ENCODE data around the gene CC2D1A.
"Not testable (repeated sequence)": the region's sequence is repeated elsewhere in the genome, so short reads cannot be mapped to it uniquely, and the experiment has no call there.

CC2D1A gene

DNA sequence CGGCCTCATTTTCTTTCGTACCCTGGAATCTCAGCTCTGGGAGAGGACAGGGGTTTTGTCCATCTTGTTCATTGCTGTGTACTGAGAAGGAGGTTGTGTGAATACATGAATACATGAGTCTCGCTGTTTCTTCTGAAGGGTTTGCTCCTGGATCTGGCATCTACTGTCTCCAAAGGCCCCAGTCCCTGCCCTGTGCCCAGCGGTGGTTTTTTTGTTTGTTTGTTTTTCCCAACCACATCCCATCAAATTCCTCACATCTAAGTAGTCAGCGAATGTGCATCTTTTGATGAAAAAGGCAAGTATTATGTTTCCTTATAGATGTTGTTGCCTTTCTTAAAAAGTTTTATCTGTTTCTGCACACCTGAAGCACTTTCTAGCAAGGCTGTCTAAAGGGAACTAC, 58.8 kb downstream of the CC2D1A start:
- H3K4me3 Mint-ChIP-seq = no peak overlapping the region
- H3K36me3 Mint-ChIP-seq (ENCODE audit: low read depth) = peaks cover 68% of the 10 kb centered on the region

DNA sequence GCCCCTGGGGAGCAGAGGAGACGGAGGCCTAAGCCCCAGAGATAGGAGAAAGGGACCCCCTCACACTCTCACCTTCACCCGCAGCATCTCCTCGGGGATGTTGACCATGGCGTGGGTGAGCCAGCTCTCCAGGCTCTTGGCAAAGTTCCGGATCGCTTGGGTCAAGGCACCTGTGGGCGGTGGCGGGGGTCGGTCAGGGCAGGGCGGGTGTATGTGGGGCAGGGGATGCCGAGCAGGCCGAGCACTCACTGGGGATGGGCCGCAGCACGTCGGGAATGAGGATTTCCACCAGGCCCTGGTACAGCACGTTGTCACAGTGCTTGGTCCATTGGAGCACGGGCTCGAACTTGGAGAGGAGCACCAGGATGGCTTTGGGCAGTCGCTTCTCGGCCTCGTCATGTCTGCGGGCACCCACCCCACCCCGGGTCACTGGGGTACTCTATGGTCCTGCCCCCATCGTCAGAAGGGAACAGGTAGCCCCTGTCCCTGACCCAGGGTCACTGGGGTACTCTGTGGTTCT, 59.4 kb downstream of the CC2D1A start:
- Mint-ChIP-seq H3K27me3 (no peaks in the 10 kb centered on the region), H3K27ac (peak overlapping the region; percentile 37), H3K36me3 (ENCODE audit: low read depth) (peaks cover 66% of the 10 kb centered on the region), H3K4me1 (ENCODE audit: low read depth) (no peaks in the 10 kb centered on the region), H3K9me3 (no peaks in the 10 kb centered on the region), H3K4me3 (no peak overlapping the region)
- DNase-seq = no peak

More for the DNA sequence above, 58.8 kb downstream of the CC2D1A start:
- Mint-ChIP-seq H3K9me3 (no peaks in the 10 kb centered on the region), H3K27ac (peak overlapping the region; percentile 53), H3K4me1 (ENCODE audit: low read depth) (no peaks in the 10 kb centered on the region), H3K27me3 (no peaks in the 10 kb centered on the region)
- no peak for DNase-seq

DNA sequence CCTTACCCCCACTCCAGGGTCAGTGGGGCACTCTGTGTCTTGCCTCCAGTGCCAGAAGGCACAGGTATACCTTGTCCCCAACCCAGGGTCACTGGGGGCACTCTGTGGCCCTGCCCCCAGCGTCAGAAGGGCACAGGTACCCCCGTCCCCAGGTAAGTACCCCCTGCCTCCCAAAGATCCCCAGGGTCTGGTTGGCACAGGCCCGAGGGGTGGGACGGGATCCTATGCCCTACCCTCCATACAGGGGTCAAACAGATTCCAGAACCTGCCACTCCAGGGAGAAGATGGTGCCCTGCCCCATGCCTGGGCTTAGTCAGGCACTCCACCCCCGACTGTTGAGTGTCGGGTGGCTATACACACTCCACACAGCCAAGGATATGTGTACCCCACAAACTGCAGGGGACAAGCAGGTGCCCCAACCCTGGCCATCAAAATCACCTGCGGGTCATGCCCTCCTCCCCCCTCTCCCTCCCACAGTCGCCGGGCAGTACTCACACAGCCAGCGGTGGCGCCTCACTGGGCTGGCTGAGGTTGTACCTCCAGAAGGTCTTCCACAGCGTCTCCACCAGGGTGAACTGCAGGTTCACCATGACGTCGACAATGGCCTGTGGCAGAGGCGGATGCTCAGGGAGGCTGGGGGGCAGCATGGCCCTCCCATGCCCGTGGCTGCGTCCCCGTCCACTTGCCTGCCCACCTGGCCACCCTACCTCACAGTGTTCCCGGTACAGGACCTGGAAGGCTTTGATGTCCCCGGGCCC, 60.1 kb downstream of the CC2D1A start:
- no peak overlapping the region for H3K27ac Mint-ChIP-seq
- no peaks in the 10 kb centered on the region for H3K4me1 Mint-ChIP-seq (ENCODE audit: low read depth)
- H3K27me3 Mint-ChIP-seq = no peaks in the 10 kb centered on the region
- no peaks in the 10 kb centered on the region for H3K9me3 Mint-ChIP-seq
- H3K36me3 Mint-ChIP-seq (ENCODE audit: low read depth) = peaks cover 64% of the 10 kb centered on the region
- DNase-seq = no peak
- no peak overlapping the region for H3K4me3 Mint-ChIP-seq

DNA sequence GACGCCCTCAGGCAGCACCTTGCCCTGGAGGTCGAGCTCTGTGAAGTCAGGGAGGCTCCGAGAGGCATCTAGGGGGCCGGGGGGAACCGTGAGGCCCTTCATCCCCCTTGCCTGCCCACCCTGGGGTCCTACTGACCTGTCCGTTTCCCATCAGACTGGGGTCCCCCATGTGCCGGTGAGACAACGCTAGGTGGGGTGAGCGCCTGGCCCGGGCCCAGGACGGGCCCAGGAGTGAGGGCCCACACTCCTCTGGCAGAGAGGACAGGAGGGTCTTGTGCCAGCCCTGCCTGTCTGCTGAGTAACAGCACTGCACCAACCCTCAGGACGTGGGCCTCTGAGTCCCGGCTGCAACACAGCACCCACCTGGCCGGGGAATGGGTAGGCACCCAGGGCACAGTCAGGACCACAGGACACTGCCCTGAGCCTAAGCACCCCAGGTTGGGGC, 60.7 kb downstream of the CC2D1A start:
- Mint-ChIP-seq H3K4me3 (no peak overlapping the region), H3K9me3 (no peaks in the 10 kb centered on the region), H3K27me3 (no peaks in the 10 kb centered on the region), H3K27ac (no peak overlapping the region), H3K36me3 (ENCODE audit: low read depth) (peaks cover 63% of the 10 kb centered on the region), H3K4me1 (ENCODE audit: low read depth) (no peaks in the 10 kb centered on the region)
- DNase-seq = no peak

DNA sequence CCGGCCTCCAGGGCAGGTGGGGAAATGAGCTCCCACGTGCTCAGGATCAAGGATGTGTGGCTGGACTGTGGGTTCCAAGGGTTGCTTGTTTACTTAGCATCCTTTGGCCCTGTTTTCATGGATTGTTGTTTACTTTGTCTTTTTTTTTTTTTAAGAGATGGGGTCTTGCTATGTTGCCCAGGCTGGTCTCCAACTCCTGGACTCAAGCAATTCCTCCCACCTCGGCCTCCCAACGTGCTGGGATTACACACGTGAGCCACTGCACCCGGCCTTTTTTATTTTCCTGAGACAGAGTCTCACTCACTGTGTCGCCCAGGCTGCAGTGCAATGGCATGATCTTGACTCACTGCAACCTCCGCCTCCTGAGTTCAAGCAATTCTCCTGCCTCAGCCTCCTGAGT, 61.2 kb downstream of the CC2D1A start:
- not testable (repeated sequence) for H3K27me3 Mint-ChIP-seq; DNase-seq; H3K4me1 Mint-ChIP-seq (ENCODE audit: low read depth); H3K9me3 Mint-ChIP-seq; H3K4me3 Mint-ChIP-seq; H3K27ac Mint-ChIP-seq
- peaks cover 63% of the 10 kb centered on the region for H3K36me3 Mint-ChIP-seq (ENCODE audit: low read depth)

DNA sequence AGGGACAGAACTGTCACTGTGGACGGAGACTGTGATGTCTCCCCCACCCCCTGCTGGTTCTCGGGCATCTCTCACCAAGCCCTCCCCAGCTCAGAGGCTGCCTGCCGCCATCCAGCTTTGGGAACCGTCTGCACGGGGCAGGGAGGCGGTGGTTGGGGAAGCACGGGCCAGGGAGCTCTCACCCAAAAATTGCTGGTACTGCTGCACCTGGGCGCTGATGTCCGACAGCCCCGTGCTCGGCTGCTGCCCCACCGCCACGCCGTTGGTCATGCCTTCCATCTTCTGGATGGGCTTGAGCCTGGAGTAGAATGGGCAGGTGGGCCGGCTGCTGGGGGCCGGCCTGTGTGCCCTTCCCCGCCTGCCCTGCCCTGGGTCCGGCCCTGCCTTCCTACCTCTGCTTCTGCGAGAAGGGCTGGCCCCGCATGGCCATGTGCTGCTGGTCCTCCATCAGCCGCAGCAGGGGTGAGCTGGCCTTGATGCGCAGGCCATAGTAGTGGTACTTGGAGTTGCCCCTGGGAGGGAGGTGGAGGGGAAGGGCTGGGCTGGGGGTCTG, 62.5 kb downstream of the CC2D1A start:
- peaks cover 72% of the 10 kb centered on the region for H3K36me3 Mint-ChIP-seq (ENCODE audit: low read depth)
- no peak overlapping the region for H3K27ac Mint-ChIP-seq
- H3K4me1 Mint-ChIP-seq (ENCODE audit: low read depth) = no peaks in the 10 kb centered on the region
- DNase-seq = no peak
- no peaks in the 10 kb centered on the region for H3K27me3 Mint-ChIP-seq
- H3K9me3 Mint-ChIP-seq = no peaks in the 10 kb centered on the region
- H3K4me3 Mint-ChIP-seq = no peak overlapping the region

DNA sequence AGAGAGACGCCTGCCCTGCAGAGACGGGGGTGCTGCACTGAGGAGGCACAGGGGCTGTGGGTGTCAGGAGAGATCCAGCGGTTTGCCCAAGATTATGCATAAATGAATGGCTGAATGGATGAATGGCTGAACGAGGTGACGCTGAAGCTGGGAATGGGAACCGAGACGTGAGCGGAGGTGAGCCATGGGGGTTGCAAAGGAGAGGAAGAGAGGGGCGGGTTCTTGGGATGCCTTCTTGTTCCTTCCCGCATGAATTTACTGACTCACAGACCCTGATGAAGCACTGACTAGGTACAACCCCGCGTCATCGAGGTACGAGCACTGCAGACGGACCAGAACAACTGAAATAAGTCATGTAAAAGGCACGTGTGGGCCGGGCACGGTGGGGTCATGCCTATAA, 63.0 kb downstream of the CC2D1A start:
- no peaks in the 10 kb centered on the region for H3K9me3 Mint-ChIP-seq
- H3K27ac Mint-ChIP-seq = no peak overlapping the region
- H3K4me1 Mint-ChIP-seq (ENCODE audit: low read depth) = peaks cover 2% of the 10 kb centered on the region
- no peak overlapping the region for H3K4me3 Mint-ChIP-seq
- DNase-seq = no peak
- H3K36me3 Mint-ChIP-seq (ENCODE audit: low read depth) = peaks cover 72% of the 10 kb centered on the region
- H3K27me3 Mint-ChIP-seq = no peaks in the 10 kb centered on the region

DNA sequence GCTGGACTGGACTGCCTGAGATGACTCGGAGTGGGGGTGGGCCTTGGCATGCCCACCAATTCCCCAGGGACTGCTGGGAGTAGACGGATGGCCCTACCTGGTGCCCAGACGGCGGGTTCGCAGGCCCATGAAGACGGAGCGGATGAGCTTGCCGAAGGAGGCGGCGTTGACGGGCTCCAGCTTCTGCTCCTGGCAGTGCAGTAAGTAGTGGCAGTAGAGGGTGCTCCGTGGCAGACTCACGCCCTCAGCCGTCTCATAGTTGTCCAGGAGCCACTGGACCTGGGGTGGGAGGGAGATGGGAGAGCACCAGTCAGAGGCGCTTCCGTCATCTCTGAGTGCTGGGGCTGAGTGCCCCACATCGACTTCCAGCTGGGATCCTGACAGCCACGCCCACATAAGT, 63.9 kb downstream of the CC2D1A start:
- Mint-ChIP-seq H3K27me3 (no peaks in the 10 kb centered on the region), H3K9me3 (no peaks in the 10 kb centered on the region), H3K36me3 (ENCODE audit: low read depth) (peaks cover 70% of the 10 kb centered on the region), H3K4me3 (no peak overlapping the region), H3K4me1 (ENCODE audit: low read depth) (peaks cover 8% of the 10 kb centered on the region), H3K27ac (no peak overlapping the region)
- no peak for DNase-seq

DNA sequence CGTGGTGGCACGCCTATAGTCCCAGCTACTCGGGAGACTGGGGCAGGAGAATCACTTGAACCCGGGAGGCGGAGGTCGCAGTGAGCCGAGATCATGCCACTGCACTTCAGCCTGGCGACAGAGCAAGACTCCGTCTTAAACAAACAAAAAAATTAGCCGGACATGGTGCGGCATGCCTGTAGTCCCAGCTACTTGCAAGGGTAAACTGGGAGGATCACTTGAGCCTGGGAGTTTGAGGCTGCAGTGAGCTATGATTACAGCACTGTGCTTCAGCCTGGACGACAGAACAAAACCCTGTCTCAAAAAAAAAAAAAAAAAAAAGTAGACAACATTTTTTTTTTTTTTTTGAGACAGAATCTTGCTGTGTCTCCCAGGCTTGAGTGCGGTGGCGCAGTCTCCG, 65.9 kb downstream of the CC2D1A start:
- not testable (repeated sequence) for H3K4me1 Mint-ChIP-seq (ENCODE audit: low read depth); DNase-seq; H3K9me3 Mint-ChIP-seq; H3K27me3 Mint-ChIP-seq; H3K27ac Mint-ChIP-seq; H3K4me3 Mint-ChIP-seq
- H3K36me3 Mint-ChIP-seq (ENCODE audit: low read depth) = peaks cover 68% of the 10 kb centered on the region

DNA sequence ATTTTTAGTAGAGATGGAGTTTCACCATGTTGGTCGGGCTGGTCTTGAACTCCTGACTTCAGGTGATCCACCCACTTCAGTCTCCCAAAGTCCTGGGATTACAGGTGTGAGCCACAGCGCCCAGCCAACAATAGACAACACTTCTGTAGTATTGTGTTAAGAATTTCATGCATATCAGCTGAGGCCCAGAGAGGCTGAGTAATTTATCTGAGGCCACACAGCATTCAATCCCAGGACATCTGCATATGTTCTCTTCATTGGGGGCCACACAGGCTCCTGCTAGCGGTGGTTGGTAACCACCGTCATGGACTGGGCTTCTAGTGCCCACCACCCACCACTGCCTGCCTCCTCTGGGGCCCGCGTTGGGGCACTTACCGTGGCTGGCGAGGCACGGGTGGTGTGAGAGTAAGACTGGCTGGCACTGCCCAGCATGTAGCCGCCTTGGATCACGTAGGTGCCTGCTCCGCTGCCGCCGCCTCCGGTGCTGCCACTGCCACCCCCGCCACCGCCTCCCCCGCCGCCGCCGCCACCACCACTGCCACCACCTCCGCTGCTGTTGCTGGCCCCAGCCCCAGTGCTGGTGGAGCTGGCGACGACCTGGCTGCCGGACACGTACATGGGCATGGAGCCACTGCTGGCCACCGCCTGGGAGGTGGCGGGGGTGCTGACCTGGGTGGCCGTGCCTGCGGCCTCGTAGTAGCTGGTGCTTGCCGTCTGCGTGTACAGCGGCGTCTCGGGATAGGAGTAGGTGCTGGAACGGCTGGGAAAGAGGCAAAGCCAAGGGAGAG, 66.6 kb downstream of the CC2D1A start:
- H3K4me1 Mint-ChIP-seq (ENCODE audit: low read depth) = peaks cover 8% of the 10 kb centered on the region
- no peak overlapping the region for H3K4me3 Mint-ChIP-seq
- H3K9me3 Mint-ChIP-seq = no peaks in the 10 kb centered on the region
- peaks cover 61% of the 10 kb centered on the region for H3K36me3 Mint-ChIP-seq (ENCODE audit: low read depth)
- no peaks in the 10 kb centered on the region for H3K27me3 Mint-ChIP-seq
- H3K27ac Mint-ChIP-seq = no peak overlapping the region
- no peak for DNase-seq

DNA sequence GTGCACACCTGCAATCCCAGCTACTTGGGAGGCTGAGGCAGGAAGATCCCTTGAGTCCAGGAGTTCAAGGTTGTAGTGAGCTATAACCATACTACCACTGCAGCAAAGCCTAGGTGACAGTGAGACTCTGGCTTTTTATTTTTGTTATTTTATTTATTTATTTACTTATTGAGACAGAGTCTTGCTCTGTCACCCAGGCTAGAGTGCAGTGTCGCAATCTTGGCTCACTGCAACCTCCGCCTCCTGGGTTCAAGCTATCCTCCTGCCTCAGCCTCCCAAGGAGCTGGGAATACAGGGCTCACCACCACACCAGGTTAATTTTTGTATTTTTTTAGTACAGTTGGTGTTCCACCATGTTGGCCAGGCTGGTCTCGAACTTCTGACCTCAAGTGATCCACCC, 67.5 kb downstream of the CC2D1A start:
- Mint-ChIP-seq H3K4me1 (ENCODE audit: low read depth) (peaks cover 13% of the 10 kb centered on the region), H3K27ac (peak overlapping the region; percentile 14), H3K36me3 (ENCODE audit: low read depth) (peaks cover 58% of the 10 kb centered on the region)
- H3K4me3 Mint-ChIP-seq, DNase-seq, H3K9me3 Mint-ChIP-seq, H3K27me3 Mint-ChIP-seq: not testable (repeated sequence)

DNA sequence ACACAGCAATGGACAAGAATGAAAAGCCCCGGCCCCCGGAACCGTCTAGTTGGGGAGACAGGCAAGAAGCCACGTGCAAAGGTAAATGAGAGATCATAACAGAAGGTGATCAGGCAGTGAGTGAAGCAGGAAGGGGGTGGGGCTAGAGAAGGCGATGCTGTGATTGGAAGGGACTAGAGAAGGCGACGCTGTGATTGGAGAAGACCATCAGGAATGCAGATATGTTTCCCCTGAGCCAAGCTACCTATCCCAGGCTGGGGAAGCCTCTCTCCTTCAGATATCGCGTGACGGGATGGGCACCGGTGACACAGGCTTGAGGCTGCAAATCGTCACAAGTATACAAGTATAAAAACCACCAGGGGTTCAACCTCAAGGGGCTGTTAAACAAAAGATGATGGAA, 68.1 kb downstream of the CC2D1A start:
- Mint-ChIP-seq H3K4me1 (ENCODE audit: low read depth) (peaks cover 13% of the 10 kb centered on the region), H3K36me3 (ENCODE audit: low read depth) (peaks cover 53% of the 10 kb centered on the region), H3K27ac (no peak overlapping the region), H3K9me3 (no peaks in the 10 kb centered on the region), H3K4me3 (no peak overlapping the region), H3K27me3 (no peaks in the 10 kb centered on the region)
- peak; percentile 53 for DNase-seq

DNA sequence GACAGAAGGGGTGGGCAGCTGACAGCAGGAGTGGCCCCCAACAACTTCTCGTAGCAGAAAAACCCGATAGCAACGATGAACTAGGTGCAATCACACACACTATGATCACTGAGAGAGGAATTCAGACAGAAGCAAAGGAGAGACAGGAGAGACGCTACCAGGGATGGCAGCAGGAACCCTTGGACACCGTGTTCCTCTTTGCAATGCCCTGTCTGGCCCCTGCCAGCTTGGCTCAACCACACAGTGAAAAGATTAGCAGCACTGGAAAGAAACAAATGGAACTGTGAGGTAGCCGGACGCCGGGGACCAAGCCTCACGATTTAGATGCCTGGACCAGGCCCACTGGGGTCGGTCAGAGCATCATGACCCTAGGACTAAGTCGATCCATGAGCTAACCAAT, 69.9 kb downstream of the CC2D1A start:
- Mint-ChIP-seq H3K27ac (no peak overlapping the region), H3K9me3 (no peaks in the 10 kb centered on the region), H3K4me3 (no peak overlapping the region), H3K4me1 (ENCODE audit: low read depth) (peaks cover 19% of the 10 kb centered on the region), H3K27me3 (no peaks in the 10 kb centered on the region), H3K36me3 (ENCODE audit: low read depth) (peaks cover 43% of the 10 kb centered on the region)
- DNase-seq = no peak

DNA sequence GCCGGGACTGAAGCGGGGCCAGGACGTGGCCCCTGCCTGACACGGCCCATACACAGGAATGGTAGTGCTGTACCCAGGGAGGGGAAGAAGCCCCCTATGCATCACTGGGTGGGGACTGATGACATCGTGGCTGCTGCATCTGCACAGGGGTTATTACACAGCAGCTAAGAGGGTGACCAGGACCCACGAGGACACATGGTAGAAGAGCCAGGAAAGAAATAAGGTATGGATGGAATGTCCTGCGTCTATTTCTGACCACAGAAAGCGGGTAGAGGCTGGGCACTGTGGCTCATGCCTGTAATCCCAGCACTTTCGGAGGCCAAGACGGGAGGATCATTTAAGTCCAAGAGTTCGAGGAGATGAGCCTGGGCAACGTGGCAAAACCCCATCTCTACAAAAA, 70.4 kb downstream of the CC2D1A start:
- no peak for DNase-seq
- Mint-ChIP-seq H3K4me3 (no peak overlapping the region), H3K4me1 (ENCODE audit: low read depth) (peaks cover 19% of the 10 kb centered on the region), H3K36me3 (ENCODE audit: low read depth) (peaks cover 41% of the 10 kb centered on the region), H3K27me3 (no peaks in the 10 kb centered on the region), H3K9me3 (no peaks in the 10 kb centered on the region), H3K27ac (no peak overlapping the region)

DNA sequence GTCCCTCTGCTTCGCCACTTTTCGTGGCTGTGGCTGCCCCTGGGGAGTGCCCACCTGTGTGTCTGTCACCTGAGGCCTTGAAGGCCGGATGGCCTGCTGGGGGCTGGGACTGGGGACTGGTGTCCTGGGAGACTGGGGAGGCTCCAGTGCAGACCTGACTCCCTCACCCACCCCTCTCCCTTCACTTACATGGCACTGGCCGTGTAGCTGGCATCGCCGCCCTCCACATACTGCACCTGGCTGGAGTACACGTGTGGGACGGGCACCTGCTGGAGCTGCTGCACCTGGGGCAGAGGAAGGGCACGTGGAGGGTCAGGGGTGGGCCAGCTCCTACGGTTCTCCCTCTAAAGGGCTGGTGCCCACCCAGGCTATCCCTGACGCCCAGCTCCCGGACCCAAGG, 71.8 kb downstream of the CC2D1A start:
- Mint-ChIP-seq H3K36me3 (ENCODE audit: low read depth) (peaks cover 38% of the 10 kb centered on the region), H3K27me3 (no peaks in the 10 kb centered on the region), H3K27ac (no peak overlapping the region), H3K4me1 (ENCODE audit: low read depth) (peaks cover 30% of the 10 kb centered on the region), H3K9me3 (no peaks in the 10 kb centered on the region), H3K4me3 (no peak overlapping the region)
- no peak for DNase-seq
